NCI-H187 (cell line): ENCODE results near the gene SLC25A48.

Experiments
- DNase-seq, 2 experiments: peaks; one replicate each; lab custom pipeline; 2025; lab: John Stamatoyannopoulos, UW

SLC25A48 gene

DNA sequence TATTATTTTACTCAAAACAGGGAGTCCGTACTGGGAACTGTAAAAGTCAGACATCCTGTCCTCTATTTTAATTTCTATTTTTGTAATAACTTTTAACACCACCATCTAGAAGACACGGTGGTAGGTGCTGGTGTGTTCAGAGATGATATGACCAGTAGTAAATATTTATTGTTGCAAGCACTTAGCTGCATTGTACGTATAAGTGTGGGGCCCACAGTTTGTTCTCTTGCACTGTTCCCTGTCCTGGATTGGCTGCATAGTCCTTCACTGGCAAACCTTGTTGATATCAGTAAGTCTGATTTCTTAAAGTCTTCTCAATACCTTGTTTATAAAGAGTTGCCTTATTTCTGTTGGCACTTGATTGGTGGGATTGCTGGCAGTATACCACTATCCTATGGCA is 85.7 kb downstream of the SLC25A48 start:
- no peak for DNase-seq

- no peak for DNase-seq
Measured at GRCh38 chr5:135921388-135921787, 86.9 kb downstream of the SLC25A48 start.

- no peak for DNase-seq
Measured at GRCh38 chr5:135930029-135930948, 95.8 kb downstream of the SLC25A48 start.

- no peak for DNase-seq
Measured at GRCh38 chr5:135930949-135931295, 96.5 kb downstream of the SLC25A48 start.

GRCh38 chr5:135934939-135935338 is 100.5 kb downstream of the SLC25A48 start:
- DNase-seq = no peak

GRCh38 chr5:135937245-135937911 is 102.9 kb downstream of the SLC25A48 start:
- no peak for DNase-seq
